HG03565 (cell line): ENCODE data around the gene ZNF324B.
"Not testable (repeated sequence)": the region's sequence is repeated elsewhere in the genome, so short reads cannot be mapped to it uniquely, and the experiment has no call there.

ENCODE experiments used
- ATAC-seq: cut with Tn5 transposase; IDR thresholded peaks from one replicate; pipeline ENCODE4 v1.9.1; 2021; ENCODE audit warnings: mild to moderate bottlenecking, moderate library complexity; ENCODE audit not compliant: unreplicated experiment

Gene ZNF324B

GRCh38 chr19:58453743-58454142 lies 2.3 kb downstream of the ZNF324B start:
- no peak for ATAC-seq

- ATAC-seq = no peak
These were observed 3.9 kb downstream of the ZNF324B start for GRCh38 chr19:58455306-58455705.

- ATAC-seq = no peak
These were observed 4.7 kb downstream of the ZNF324B start for GRCh38 chr19:58456111-58456510.

- ATAC-seq = no peak
These were observed 8.6 kb downstream of the ZNF324B start for GRCh38 chr19:58460039-58460438.

- no peak for ATAC-seq
These were observed 14.8 kb downstream of the ZNF324B start for GRCh38 chr19:58466089-58466759.

- ATAC-seq = peak; percentile 90
These were observed 15.6 kb downstream of the ZNF324B start, which contains the start of gene ZNF324 for GRCh38 chr19:58466760-58467589. TSS of gene ZNF324 (plus strand) at chr19:58467080. CDS start at chr19:58469186, 2,106 bp downstream.

GRCh38 chr19:58468216-58468839 lies 16.9 kb downstream of the ZNF324B start:
- ATAC-seq = no peak

GRCh38 chr19:58469241-58470013 lies 18.0 kb downstream of the ZNF324B start:
- no peak for ATAC-seq

GRCh38 chr19:58470837-58471543 lies 19.6 kb downstream of the ZNF324B start:
- ATAC-seq = not testable (repeated sequence)

- no peak for ATAC-seq
These were observed 20.3 kb downstream of the ZNF324B start for GRCh38 chr19:58471736-58472135.

- no peak for ATAC-seq
These were observed 22.4 kb downstream of the ZNF324B start for GRCh38 chr19:58473775-58474174.

- ATAC-seq = no peak
These were observed 23.0 kb downstream of the ZNF324B start for GRCh38 chr19:58474291-58474996.

GRCh38 chr19:58474997-58475713 lies 23.7 kb downstream of the ZNF324B start:
- ATAC-seq = no peak

GRCh38 chr19:58475714-58476497 lies 24.5 kb downstream of the ZNF324B start, which contains the start of gene ZNF446:
TSS of gene ZNF446 (plus strand) at chr19:58476352. CDS start at chr19:58477219, 867 bp downstream.
- peak; percentile 67 for ATAC-seq

- ATAC-seq = no peak
These were observed 25.1 kb downstream of the ZNF324B start for GRCh38 chr19:58476498-58477015.

- no peak for ATAC-seq
These were observed 25.7 kb downstream of the ZNF324B start for GRCh38 chr19:58477130-58477529.

GRCh38 chr19:58477871-58478270 lies 26.4 kb downstream of the ZNF324B start:
- ATAC-seq = no peak

- no peak for ATAC-seq
These were observed 27.9 kb downstream of the ZNF324B start for GRCh38 chr19:58479303-58479702.
